Prostate gland (tissue), 2 donors: ENCODE data around the gene TMEM117. TPM values are rescaled to one million over a fixed set of nuclear protein-coding genes. Genes with fewer than 3 reads are reported as not detected.

Experiments
- DNase-seq: peaks from one replicate; pipeline ENCODE4 v3.0.0-alpha.2; 2019; ENCODE audit warnings: low spot score
- H3K27ac ChIP-seq, 2 donors: fragments of 200-600 bp; sonication (generic); 2 replicates each; pipeline ENCODE4 v1.5.1; 2017 to 2019
- H3K27me3 ChIP-seq: fragments of 200-600 bp; sonication (generic); replicated peaks from 2 replicates; pipeline ENCODE4 v1.5.1; 2019; ENCODE audit not compliant: insufficient read depth
- H3K36me3 ChIP-seq, 2 donors: fragments of 200-600 bp; sonication (generic); 1 replicate in 1 of 2; 2 replicates in 1 of 2; pipeline versions ENCODE4 v1.5.1 to v1.8.1; 2017 to 2019
- H3K4me1 ChIP-seq: fragments of 200-600 bp; sonication (generic); replicated peaks from 2 replicates; pipeline ENCODE4 v1.5.1; 2019
- H3K4me3 ChIP-seq, 2 donors: fragments of 200-600 bp; sonication (generic); 2 replicates each; pipeline ENCODE4 v1.5.1; 2017 to 2019
- H3K9me3 ChIP-seq: fragments of 200-600 bp; sonication (generic); 2 replicates; pipeline ENCODE4 v1.5.1; 2017
- CTCF ChIP-seq, 4 experiments: fragments of 200-600 bp in 2 of 4; fragments of 450-650 bp in 2 of 4; sonication (generic) in 2 of 4; IDR thresholded peaks; 1 replicate in 3 of 4; 2 replicates in 1 of 4; pipeline ENCODE4 v1.5.1; 2016 to 2019; ENCODE audit warnings: antibody characterized with exemption in 4 of 4, mild to moderate bottlenecking in 2 of 4, moderate library complexity in 2 of 4
- POLR2A ChIP-seq: fragments of 450-650 bp; IDR thresholded peaks from one replicate; pipeline ENCODE4 v1.6.1; 2016; ENCODE audit warnings: antibody characterized with exemption, mild to moderate bottlenecking
- POLR2AphosphoS5 ChIP-seq: sonication (generic); formaldehyde crosslinking; IDR thresholded peaks from one replicate; pipeline ENCODE4 v1.6.1; 2017; ENCODE audit warnings: antibody characterized with exemption
- WGBS: methylation state at CpG from one replicate; pipeline ENCODE4 v1.1.5; 2018; 5-methylcytosine and 5-hydroxymethylcytosine counted together
- intact Hi-C: fragments of 100-400 bp; cut with DNase I; formaldehyde crosslinking; loops from one replicate; pipeline ENCODE4 v1.14.2; 2022
- total RNA-seq, 2 donors: library from RNA; depleted of rRNA; stranded (reverse); fragments of >200 nt; gene quantifications; one replicate each; pipeline ENCODE4 v1.1.0, GENCODE V29; 2016

Gene TMEM117
- total RNA-seq, 2 donors from 2014 or later: 15.5 to 26.5 TPM

DNA sequence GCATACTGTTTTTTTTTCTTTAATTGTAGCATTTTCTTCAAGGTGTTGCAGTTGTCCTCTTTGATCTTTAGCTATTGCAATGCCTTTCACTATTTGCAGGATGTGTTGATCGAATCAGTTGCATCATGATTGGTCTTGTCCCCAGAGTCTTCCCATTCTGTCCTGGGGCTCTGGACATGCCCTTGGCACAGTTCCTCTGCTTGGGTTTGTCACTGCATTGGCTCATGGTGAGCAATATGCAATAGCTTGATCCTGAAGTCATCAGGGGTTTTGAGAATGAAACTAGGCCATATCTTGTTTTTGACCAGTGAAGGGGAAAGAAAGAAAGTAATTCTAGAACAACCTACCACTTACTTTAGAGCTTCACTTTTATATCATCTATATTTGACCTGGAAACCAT is 281.5 kb downstream of the TMEM117 start:
- TF ChIP-seq POLR2AphosphoS5: no peak
- TF ChIP-seq POLR2A: no peak
- TF ChIP-seq CTCF (IDR thresholded peaks at IDR 0.05): no peak
- DNase-seq: no peak
- no peaks in the 10 kb centered on the region for H3K36me3 ChIP-seq
- no peak overlapping the region for H3K27ac ChIP-seq
- 96% methylated on average over 1 of the region's 1 CpG for WGBS
- H3K4me3 ChIP-seq: no peak overlapping the region
- no peaks in the 10 kb centered on the region for H3K4me1 ChIP-seq
- no peaks in the 10 kb centered on the region for H3K9me3 ChIP-seq
- H3K27me3 ChIP-seq: no peaks in the 10 kb centered on the region
- intact Hi-C loops: no loop called here

GRCh38 chr12:44118946-44119345 is 283.1 kb downstream of the TMEM117 start:
- no peaks in the 10 kb centered on the region for H3K9me3 ChIP-seq
- H3K27me3 ChIP-seq: no peaks in the 10 kb centered on the region
- no peak for DNase-seq
- TF ChIP-seq CTCF (IDR thresholded peaks at IDR 0.05): no peak
- TF ChIP-seq POLR2AphosphoS5: no peak
- TF ChIP-seq POLR2A: no peak
- no peaks in the 10 kb centered on the region for H3K36me3 ChIP-seq
- H3K4me1 ChIP-seq: no peaks in the 10 kb centered on the region
- no peak overlapping the region for H3K4me3 ChIP-seq
- H3K27ac ChIP-seq: no peak overlapping the region
- intact Hi-C loops: no loop called here

DNA sequence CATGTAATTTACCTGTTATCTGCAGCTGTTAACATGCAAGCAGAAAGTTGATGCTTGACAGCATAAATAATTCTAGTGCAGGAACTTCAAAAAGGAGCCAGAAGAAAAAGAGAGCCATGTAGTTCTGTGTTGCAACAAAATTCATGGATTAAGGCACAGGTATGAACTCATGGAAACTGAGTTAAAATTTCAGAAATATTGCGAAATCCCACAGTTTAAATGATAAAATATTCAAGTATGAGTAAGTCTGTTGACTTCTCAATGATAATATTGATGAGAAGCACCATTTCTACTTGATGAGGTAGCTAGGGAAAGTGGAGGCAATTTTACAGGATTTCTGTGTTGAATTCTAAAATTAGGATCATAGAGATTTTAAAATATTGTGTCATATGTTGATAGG is 290.9 kb downstream of the TMEM117 start:
- intact Hi-C loops: no loop called here
- Histone ChIP-seq H3K27ac (no peak overlapping the region), H3K4me1 (no peaks in the 10 kb centered on the region), H3K4me3 (no peak overlapping the region), H3K36me3 (no peaks in the 10 kb centered on the region), H3K9me3 (no peaks in the 10 kb centered on the region), H3K27me3 (no peaks in the 10 kb centered on the region)
- no peak for DNase-seq
- 93% methylated on average over 1 of the region's 1 CpG for WGBS
- TF ChIP-seq CTCF (IDR thresholded peaks at IDR 0.05): no peak

DNA sequence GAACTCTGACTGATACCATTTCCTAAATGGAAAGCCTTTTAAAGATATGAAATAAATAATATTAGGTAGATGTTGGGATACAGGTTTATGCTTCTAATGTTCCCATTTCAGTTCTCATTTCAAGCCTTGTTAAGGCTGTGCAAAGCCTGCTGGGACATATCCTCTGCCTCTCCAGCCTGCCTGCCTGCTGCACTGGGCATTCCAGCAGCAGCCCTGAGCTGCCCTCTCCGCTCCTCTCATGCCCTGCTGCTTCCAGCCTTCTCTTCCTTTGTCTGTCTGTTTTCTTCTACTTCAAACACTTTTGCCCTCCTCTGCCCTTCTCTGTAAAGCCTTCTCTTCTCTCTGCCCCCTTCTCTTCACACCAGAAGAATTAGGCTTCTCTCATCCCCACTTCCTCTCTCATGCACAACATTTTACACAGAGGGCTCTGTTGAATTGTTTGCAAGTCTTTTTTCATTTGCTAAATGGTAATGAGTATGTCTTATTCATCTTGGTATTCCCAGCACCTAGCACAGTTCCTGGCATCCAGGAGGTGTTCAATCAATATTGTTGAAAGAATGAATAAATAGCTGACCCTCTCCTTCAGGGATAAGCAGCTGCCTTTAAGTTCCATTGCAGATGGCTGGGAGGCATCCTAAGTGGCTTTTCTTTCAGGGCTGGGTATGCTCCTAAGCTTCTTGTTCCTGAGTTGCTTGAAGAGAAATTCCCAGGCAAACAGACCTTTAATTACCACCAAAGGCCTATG is 292.3 kb downstream of the TMEM117 start:
- Histone ChIP-seq H3K27me3 (no peaks in the 10 kb centered on the region), H3K4me1 (no peaks in the 10 kb centered on the region), H3K36me3 (no peaks in the 10 kb centered on the region), H3K27ac (no peak overlapping the region), H3K4me3 (no peak overlapping the region), H3K9me3 (no peaks in the 10 kb centered on the region)
- TF ChIP-seq POLR2A (no peak), CTCF (IDR thresholded peaks at IDR 0.05) (no peak), POLR2AphosphoS5 (no peak)
- DNase-seq: no peak
- 100% methylated on average over 1 of the region's 1 CpG for WGBS
- intact Hi-C loops: no loop called here

DNA sequence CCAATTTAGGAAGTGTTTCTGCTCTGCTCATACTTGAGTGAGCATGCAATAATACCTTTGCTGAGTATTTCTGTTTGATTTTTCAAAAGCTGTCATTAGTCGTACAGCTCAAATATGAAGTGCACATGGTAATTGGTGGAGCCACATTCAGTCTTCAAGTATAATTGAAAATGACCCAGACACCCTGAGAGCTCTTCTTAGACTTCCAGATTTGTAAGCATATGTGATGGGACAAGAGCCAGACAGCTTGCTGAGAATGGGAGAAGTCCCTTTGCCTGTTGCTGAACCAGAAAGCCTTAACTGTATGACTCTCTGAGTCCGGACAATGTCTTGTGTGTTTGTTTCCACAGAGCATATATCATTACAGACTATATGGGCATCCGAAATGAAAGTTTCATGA is 307.3 kb downstream of the TMEM117 start:
- Histone ChIP-seq H3K27me3 (no peaks in the 10 kb centered on the region), H3K36me3 (no peaks in the 10 kb centered on the region), H3K9me3 (no peaks in the 10 kb centered on the region), H3K4me3 (no peak overlapping the region), H3K4me1 (no peaks in the 10 kb centered on the region), H3K27ac (no peak overlapping the region)
- intact Hi-C loops: no loop called here
- DNase-seq: no peak
- TF ChIP-seq CTCF (IDR thresholded peaks at IDR 0.05): no peak
- TF ChIP-seq POLR2A: no peak
- WGBS: 85% methylated on average over 3 of the region's 3 CpGs
